ENCODE data around the gene NHLRC4.

- TF ChIP-seq POLR2A (IDR thresholded peaks at IDR 0.05), result peak in 2 of 4 donors; percentile 34 to 38
- TF ChIP-seq, protein P1, sequence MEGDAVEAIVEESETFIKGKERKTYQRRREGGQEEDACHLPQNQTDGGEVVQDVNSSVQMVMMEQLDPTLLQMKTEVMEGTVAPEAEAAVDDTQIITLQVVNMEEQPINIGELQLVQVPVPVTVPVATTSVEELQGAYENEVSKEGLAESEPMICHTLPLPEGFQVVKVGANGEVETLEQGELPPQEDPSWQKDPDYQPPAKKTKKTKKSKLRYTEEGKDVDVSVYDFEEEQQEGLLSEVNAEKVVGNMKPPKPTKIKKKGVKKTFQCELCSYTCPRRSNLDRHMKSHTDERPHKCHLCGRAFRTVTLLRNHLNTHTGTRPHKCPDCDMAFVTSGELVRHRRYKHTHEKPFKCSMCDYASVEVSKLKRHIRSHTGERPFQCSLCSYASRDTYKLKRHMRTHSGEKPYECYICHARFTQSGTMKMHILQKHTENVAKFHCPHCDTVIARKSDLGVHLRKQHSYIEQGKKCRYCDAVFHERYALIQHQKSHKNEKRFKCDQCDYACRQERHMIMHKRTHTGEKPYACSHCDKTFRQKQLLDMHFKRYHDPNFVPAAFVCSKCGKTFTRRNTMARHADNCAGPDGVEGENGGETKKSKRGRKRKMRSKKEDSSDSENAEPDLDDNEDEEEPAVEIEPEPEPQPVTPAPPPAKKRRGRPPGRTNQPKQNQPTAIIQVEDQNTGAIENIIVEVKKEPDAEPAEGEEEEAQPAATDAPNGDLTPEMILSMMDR (IDR thresholded peaks at IDR 0.05), result peak in 1 of 6 experiments; percentile 23
Observed at GRCh38 chr16:590188-590814, 23.5 kb downstream of the NHLRC4 start.
